ENCODE results near the gene TRAPPC6A. TPM values are rescaled to one million over a fixed set of nuclear protein-coding genes. Genes with fewer than 3 reads are reported as not detected.

Gene TRAPPC6A
- total RNA-seq, 2 experiments from 2014 or later: 61.1 to 63.6 TPM

- peaks cover 7% of the 10 kb centered on the region for H3K4me1 Mint-ChIP-seq
- ATAC-seq (ENCODE audit: low read depth) (no peak), DNase-seq (no peak)
- H3K27ac Mint-ChIP-seq: no peak overlapping the region
- no peaks in the 10 kb centered on the region for H3K9me3 Mint-ChIP-seq
- H3K36me3 Mint-ChIP-seq: no peaks in the 10 kb centered on the region
- no peak overlapping the region for H3K4me3 Mint-ChIP-seq
- POLR2A ChIA-PET: no interaction called here
- H3K27me3 Mint-ChIP-seq: peaks cover 12% of the 10 kb centered on the region
Measured at GRCh38 chr19:45206328-45206727, 28.3 kb upstream of the TRAPPC6A start.

DNA sequence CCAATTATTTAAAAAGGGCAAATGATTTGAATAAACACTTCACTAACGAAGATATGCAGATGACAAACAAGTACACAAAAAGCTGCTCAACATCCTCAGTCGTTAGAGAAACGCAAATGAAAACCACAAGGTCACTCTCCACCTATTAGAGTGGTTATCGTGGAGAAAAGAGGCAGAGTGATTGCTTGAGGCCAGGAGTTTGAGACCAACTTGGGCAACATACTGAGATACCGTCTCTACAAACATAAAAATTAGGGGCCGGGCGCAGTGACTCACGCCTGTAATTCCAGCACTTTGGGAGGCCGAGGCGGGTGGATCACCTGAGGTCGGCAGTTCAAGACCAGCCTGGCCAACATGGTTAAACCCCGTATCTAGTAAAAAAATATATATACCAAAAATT is 27.8 kb upstream of the TRAPPC6A start:
- Mint-ChIP-seq H3K27ac (no peak overlapping the region), H3K36me3 (no peaks in the 10 kb centered on the region)
- POLR2A ChIA-PET: no interaction called here

GRCh38 chr19:45202637-45203036 is 24.6 kb upstream of the TRAPPC6A start:
- Mint-ChIP-seq H3K4me3 (no peak overlapping the region), H3K27me3 (peaks cover 7% of the 10 kb centered on the region), H3K27ac (no peak overlapping the region), H3K4me1 (no peaks in the 10 kb centered on the region), H3K36me3 (no peaks in the 10 kb centered on the region), H3K9me3 (no peaks in the 10 kb centered on the region)
- POLR2A ChIA-PET: no interaction called here
- ATAC-seq (ENCODE audit: low read depth): no peak
- no peak for DNase-seq

More for the DNA sequence above, 27.8 kb upstream of the TRAPPC6A start:
- no peak for DNase-seq
- ATAC-seq (ENCODE audit: low read depth): no peak
- Mint-ChIP-seq H3K4me3 (no peak overlapping the region), H3K27me3 (peaks cover 10% of the 10 kb centered on the region), H3K4me1 (peaks cover 3% of the 10 kb centered on the region), H3K9me3 (no peaks in the 10 kb centered on the region)

- DNase-seq (no peak), ATAC-seq (ENCODE audit: low read depth) (no peak)
- Mint-ChIP-seq H3K9me3 (no peaks in the 10 kb centered on the region), H3K27me3 (peaks cover 9% of the 10 kb centered on the region), H3K27ac (no peak overlapping the region), H3K4me3 (no peak overlapping the region), H3K4me1 (no peaks in the 10 kb centered on the region), H3K36me3 (no peaks in the 10 kb centered on the region)
- POLR2A ChIA-PET: no interaction called here
Measured at GRCh38 chr19:45200568-45200967, 22.5 kb upstream of the TRAPPC6A start.

- Mint-ChIP-seq H3K9me3 (no peaks in the 10 kb centered on the region), H3K27me3 (peaks cover 5% of the 10 kb centered on the region), H3K36me3 (no peaks in the 10 kb centered on the region), H3K4me3 (no peak overlapping the region), H3K27ac (no peak overlapping the region), H3K4me1 (no peaks in the 10 kb centered on the region)
- ATAC-seq (ENCODE audit: low read depth) (no peak), DNase-seq (no peak)
- POLR2A ChIA-PET: no interaction called here
Measured at GRCh38 chr19:45195764-45196163, 17.7 kb upstream of the TRAPPC6A start.

DNA sequence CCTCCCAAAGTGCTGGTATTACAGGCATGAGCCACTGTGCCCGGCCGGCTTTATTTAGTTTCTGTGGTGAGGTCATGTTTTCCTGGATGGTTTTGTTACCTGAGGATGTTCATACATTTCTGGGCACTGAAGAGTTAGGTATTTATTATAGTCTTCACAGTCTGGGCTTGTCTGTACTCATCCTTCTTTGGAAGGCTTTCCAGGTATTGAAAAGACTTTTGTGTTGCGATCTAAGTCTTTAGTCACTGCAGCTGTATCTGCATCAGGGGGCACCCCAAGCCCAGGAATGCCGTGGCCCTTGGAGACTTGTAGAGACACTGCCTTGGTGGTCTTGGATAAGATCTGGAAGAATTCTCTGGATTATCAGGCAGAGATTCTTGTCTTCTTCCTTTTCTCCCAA is 13.3 kb upstream of the TRAPPC6A start:
- ATAC-seq (ENCODE audit: low read depth) (no peak), DNase-seq (no peak)
- Mint-ChIP-seq H3K27ac (no peak overlapping the region), H3K36me3 (no peaks in the 10 kb centered on the region), H3K4me3 (no peak overlapping the region), H3K4me1 (peaks cover 2% of the 10 kb centered on the region), H3K27me3 (no peaks in the 10 kb centered on the region), H3K9me3 (no peaks in the 10 kb centered on the region)
- POLR2A ChIA-PET: no interaction called here

DNA sequence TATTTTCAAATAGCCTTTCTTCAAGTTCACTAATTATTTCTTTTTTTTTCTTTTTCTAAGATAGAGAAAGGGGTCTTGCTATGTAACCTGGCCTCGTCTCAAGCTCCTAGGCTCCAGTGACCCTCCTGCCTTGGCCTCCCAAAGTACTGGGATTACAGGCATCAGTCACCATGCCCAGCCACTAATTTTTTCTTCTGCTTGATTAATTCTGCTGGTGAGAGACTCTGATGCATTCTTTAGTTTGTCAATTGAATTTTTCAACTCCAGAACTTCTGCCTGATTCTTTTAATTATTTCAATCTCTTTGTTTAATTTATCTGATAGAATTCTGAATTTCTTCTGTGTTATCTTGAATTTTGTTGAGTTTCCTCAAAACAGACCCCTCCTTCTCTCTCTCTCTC is 11.9 kb upstream of the TRAPPC6A start:
- H3K27ac Mint-ChIP-seq: no peak overlapping the region
- no peak overlapping the region for H3K4me3 Mint-ChIP-seq
- peaks cover 2% of the 10 kb centered on the region for H3K4me1 Mint-ChIP-seq
- H3K27me3 Mint-ChIP-seq: no peaks in the 10 kb centered on the region
- H3K36me3 Mint-ChIP-seq: no peaks in the 10 kb centered on the region
- no peaks in the 10 kb centered on the region for H3K9me3 Mint-ChIP-seq
- ATAC-seq (ENCODE audit: low read depth) (no peak), DNase-seq (no peak)
- POLR2A ChIA-PET: interaction anchor here (0.6 kb wide), 1 partner anchor 99 kb away, joined by 4 read pairs; no protein-coding TSS in a partner anchor

- Mint-ChIP-seq H3K36me3 (no peaks in the 10 kb centered on the region), H3K4me1 (peaks cover 4% of the 10 kb centered on the region), H3K27me3 (no peaks in the 10 kb centered on the region), H3K4me3 (no peak overlapping the region), H3K9me3 (no peaks in the 10 kb centered on the region), H3K27ac (no peak overlapping the region)
- POLR2A ChIA-PET: interaction anchor here (1.4 kb wide), 1 partner anchor 9 kb away, joined by 6 read pairs; the partner anchor contains the start of genes BLOC1S3 and TRAPPC6A
- peak; percentile 48 for DNase-seq
- ATAC-seq (ENCODE audit: low read depth): peak; percentile 87
Measured at GRCh38 chr19:45187421-45188100, 9.5 kb upstream of the TRAPPC6A start.

DNA sequence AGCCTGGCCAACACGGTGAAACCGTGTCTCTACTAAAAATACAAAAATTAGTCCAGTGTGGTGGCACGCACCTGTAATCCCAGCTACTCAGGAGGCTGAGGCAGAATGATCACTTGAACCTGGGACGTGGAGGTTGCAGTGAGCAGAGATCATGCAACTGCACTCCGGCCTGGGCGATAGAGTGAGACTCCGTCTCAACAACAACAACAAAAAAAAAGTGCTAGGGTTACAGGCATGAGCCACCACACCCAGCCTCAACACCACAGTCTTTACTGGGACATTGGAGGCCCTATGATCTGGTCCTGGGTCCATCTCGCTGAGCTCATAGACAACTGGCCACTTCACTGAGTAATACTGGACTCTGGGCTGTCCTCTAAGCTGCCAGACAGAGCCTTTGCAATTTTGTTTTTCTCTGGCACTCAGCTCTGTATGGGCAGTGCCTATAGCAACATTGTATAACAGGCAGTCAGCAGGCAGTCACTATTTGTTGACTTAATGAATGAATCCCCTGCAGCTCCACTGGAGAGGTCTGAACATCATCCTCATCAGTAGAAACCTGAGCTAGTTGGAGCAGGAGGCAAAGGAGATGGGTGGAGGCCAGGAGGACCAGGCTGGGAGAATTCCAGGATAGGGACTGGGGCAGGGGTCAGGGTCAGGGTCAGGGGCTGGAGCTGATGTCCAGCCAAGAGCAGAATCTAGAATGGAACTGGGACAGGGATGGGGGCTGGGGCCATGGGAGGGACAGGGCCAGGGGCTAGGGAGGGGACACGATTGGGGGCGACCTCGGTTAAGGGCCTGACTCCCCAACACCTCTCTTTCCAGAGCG is 8.7 kb upstream of the TRAPPC6A start:
- DNase-seq: no peak
- Mint-ChIP-seq H3K9me3 (no peaks in the 10 kb centered on the region), H3K27me3 (no peaks in the 10 kb centered on the region), H3K4me1 (peaks cover 4% of the 10 kb centered on the region), H3K4me3 (no peak overlapping the region), H3K27ac (peak overlapping the region; percentile 20), H3K36me3 (no peaks in the 10 kb centered on the region)
- no peak for ATAC-seq (ENCODE audit: low read depth)
- POLR2A ChIA-PET: interaction anchor here (0.6 to 1.4 kb wide), 2 partner anchors 9 to 27 kb away, joined by 3 to 6 read pairs; partner anchors contain the start of genes BLOC1S3 and TRAPPC6A

GRCh38 chr19:45184115-45184514 is 6.1 kb upstream of the TRAPPC6A start:
- H3K27ac Mint-ChIP-seq: no peak overlapping the region
- H3K36me3 Mint-ChIP-seq: peaks cover 7% of the 10 kb centered on the region
- H3K9me3 Mint-ChIP-seq: no peaks in the 10 kb centered on the region
- H3K4me3 Mint-ChIP-seq: no peak overlapping the region
- H3K27me3 Mint-ChIP-seq: no peaks in the 10 kb centered on the region
- no peak for ATAC-seq (ENCODE audit: low read depth)
- POLR2A ChIA-PET: no interaction called here
- H3K4me1 Mint-ChIP-seq: peaks cover 19% of the 10 kb centered on the region
- DNase-seq: no peak

- peaks cover 21% of the 10 kb centered on the region for H3K4me1 Mint-ChIP-seq
- H3K36me3 Mint-ChIP-seq: peaks cover 7% of the 10 kb centered on the region
- H3K4me3 Mint-ChIP-seq: no peak overlapping the region
- DNase-seq (no peak), ATAC-seq (ENCODE audit: low read depth) (no peak)
- POLR2A ChIA-PET: no interaction called here
- no peaks in the 10 kb centered on the region for H3K27me3 Mint-ChIP-seq
- no peaks in the 10 kb centered on the region for H3K9me3 Mint-ChIP-seq
- no peak overlapping the region for H3K27ac Mint-ChIP-seq
Measured at GRCh38 chr19:45182758-45183157, 4.7 kb upstream of the TRAPPC6A start.

DNA sequence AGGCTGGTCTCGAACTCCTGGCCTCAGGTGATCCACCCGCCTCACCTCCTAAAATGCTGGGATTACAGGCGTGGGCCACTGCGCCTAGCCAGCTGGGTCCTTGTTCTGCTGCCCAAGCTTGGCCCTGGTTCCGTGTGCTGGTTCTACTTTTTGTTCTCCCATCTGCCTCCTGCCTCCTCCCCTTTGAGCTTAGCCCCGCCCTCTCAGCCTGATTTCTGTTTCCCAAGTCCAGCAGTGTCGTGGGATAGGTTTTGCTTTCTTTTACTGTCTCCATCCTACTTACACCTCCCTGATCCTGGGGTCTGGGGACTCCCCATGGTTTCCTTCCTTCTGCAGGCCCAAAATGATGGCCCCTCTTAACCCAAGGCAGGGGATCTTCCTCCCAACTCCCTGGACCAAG is 2.9 kb upstream of the TRAPPC6A start:
- Mint-ChIP-seq H3K4me1 (peaks cover 24% of the 10 kb centered on the region), H3K36me3 (peaks cover 7% of the 10 kb centered on the region), H3K4me3 (peak overlapping the region; percentile 53), H3K9me3 (no peaks in the 10 kb centered on the region), H3K27ac (peak overlapping the region; percentile 22), H3K27me3 (no peaks in the 10 kb centered on the region)
- ATAC-seq (ENCODE audit: low read depth) (no peak), DNase-seq (no peak)
- POLR2A ChIA-PET: no interaction called here

DNA sequence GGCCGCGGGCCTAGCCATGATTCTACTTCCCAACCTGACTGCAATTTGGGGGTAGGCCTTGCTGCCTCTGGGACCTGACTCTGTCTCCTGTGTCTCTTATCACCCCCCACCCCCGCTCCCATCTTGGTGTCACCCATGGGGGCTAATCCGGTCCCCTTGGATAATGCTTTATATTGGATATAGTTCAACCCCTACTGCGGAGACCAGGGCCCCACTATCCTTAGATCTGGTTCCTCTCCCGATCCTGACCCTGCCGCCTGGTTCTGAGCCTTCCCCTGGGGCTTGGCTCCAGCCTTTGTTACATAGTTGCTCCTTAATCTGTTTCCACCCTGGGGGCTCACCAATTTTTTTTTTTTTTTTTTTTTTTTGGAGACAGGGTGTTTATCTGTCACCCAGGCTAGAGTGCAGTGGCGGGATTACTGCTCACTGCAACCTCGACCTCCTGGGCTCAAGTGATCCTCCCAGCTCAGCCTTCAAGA is 1.9 kb upstream of the TRAPPC6A start:
- Mint-ChIP-seq H3K27ac (peak overlapping the region; percentile 51), H3K4me1 (peaks cover 28% of the 10 kb centered on the region), H3K4me3 (peak overlapping the region; percentile 53), H3K27me3 (no peaks in the 10 kb centered on the region), H3K9me3 (no peaks in the 10 kb centered on the region), H3K36me3 (peaks cover 7% of the 10 kb centered on the region)
- POLR2A ChIA-PET: interaction anchor here (0.6 to 2.9 kb wide), 4 partner anchors 16 to 88 kb away, joined by 3 to 25 read pairs (median 22); partner anchors contain the start of gene PPP1R37
- DNase-seq (no peak), ATAC-seq (ENCODE audit: low read depth) (no peak)

All from activated naive CD8-positive, alpha-beta T cell treated with anti-CD3 and anti-CD28 coated beads, Interleukin-2, amount 10 ng/mL, durations not matched to agents 7 days and 5 days (primary cell).